NK-92 treated with Interleukin-12 subunit alpha and Interleukin-12 subunit beta, amount 100 ng/mL, for 24 hours (cell line): Measurements from ENCODE around the gene DOHH.
"Not testable (repeated sequence)": the region's sequence is repeated elsewhere in the genome, so short reads cannot be mapped to it uniquely, and the experiment has no call there.

Source experiments
- DNase-seq: peaks from one replicate; lab custom pipeline; 2025; lab: John Stamatoyannopoulos, UW

The DOHH gene

GRCh38 chr19:3534375-3535234 lies 34.1 kb upstream of the DOHH start:
- no peak for DNase-seq

- no peak for DNase-seq
Observed at GRCh38 chr19:3533563-3534216, 33.2 kb upstream of the DOHH start.

GRCh38 chr19:3533033-3533432 lies 32.6 kb upstream of the DOHH start:
- no peak for DNase-seq

GRCh38 chr19:3532154-3532786 lies 31.8 kb upstream of the DOHH start:
- DNase-seq: no peak

GRCh38 chr19:3531716-3532115 lies 31.2 kb upstream of the DOHH start:
- DNase-seq: no peak

GRCh38 chr19:3530389-3530788 lies 29.9 kb upstream of the DOHH start:
- no peak for DNase-seq

- DNase-seq: not testable (repeated sequence)
Observed at GRCh38 chr19:3529299-3529698, 28.8 kb upstream of the DOHH start.

- DNase-seq: no peak
Observed at GRCh38 chr19:3528539-3529211, 28.2 kb upstream of the DOHH start.

- no peak for DNase-seq
Observed at GRCh38 chr19:3528080-3528479, 27.6 kb upstream of the DOHH start.

- DNase-seq: no peak
Observed at GRCh38 chr19:3527238-3527910, 26.9 kb upstream of the DOHH start.

- DNase-seq: no peak
Observed at GRCh38 chr19:3526507-3527237, 26.2 kb upstream of the DOHH start.

- no peak for DNase-seq
Observed at GRCh38 chr19:3524904-3525451, 24.5 kb upstream of the DOHH start.

GRCh38 chr19:3524078-3524842 lies 23.8 kb upstream of the DOHH start:
- no peak for DNase-seq

- DNase-seq: no peak
Observed at GRCh38 chr19:3523361-3524077, 23.0 kb upstream of the DOHH start.

GRCh38 chr19:3522421-3523360 lies 22.2 kb upstream of the DOHH start:
- no peak for DNase-seq

- DNase-seq: no peak
Observed at GRCh38 chr19:3521104-3521445, 20.6 kb upstream of the DOHH start.

- DNase-seq: no peak
Observed at GRCh38 chr19:3520166-3521103, 20.0 kb upstream of the DOHH start.
